ENCODE results near the gene MBD3. TPM values are rescaled to one million over a fixed set of nuclear protein-coding genes. Genes with fewer than 3 reads are reported as not detected.
A peak's percentile ranks its signal among the peaks of the same experiment; 100 is the strongest.

The MBD3 gene
- total RNA-seq, 1 donor from 2014 or later: 75.3 TPM

GRCh38 chr19:1613146-1613545, 20.5 kb upstream of the MBD3 start:
- FAIRE-seq: no peak
- Histone ChIP-seq H3K27me3 (ENCODE audit: control insufficient read depth, insufficient read depth, low read length) (no peaks in the 10 kb centered on the region), H3K36me3 (ENCODE audit: control insufficient read depth, insufficient read depth, low read length) (peaks cover 29% of the 10 kb centered on the region), H3K4me3 (ENCODE audit: low read depth, low read length) (no peak overlapping the region)
- TF ChIP-seq CTCF (IDR thresholded peaks at IDR 0.05; ENCODE audit: insufficient read depth, low read length, severe bottlenecking): no peak
- no peak for DNase-seq (ENCODE audit: low read depth)

- Histone ChIP-seq H3K27me3 (ENCODE audit: control insufficient read depth, insufficient read depth, low read length) (no peaks in the 10 kb centered on the region), H3K36me3 (ENCODE audit: control insufficient read depth, insufficient read depth, low read length) (peaks cover 28% of the 10 kb centered on the region), H3K4me3 (ENCODE audit: low read depth, low read length) (no peak overlapping the region)
- FAIRE-seq: peak; percentile 100
- TF ChIP-seq CTCF (IDR thresholded peaks at IDR 0.05; ENCODE audit: insufficient read depth, low read length, severe bottlenecking): no peak
- DNase-seq (ENCODE audit: low read depth): no peak
Measured at GRCh38 chr19:1612114-1613086, 19.7 kb upstream of the MBD3 start.

GRCh38 chr19:1611353-1611752, 18.7 kb upstream of the MBD3 start:
- H3K27me3 ChIP-seq (ENCODE audit: control insufficient read depth, insufficient read depth, low read length): no peaks in the 10 kb centered on the region
- peaks cover 28% of the 10 kb centered on the region for H3K36me3 ChIP-seq (ENCODE audit: control insufficient read depth, insufficient read depth, low read length)
- no peak for FAIRE-seq
- no peak overlapping the region for H3K4me3 ChIP-seq (ENCODE audit: low read depth, low read length)
- no peak for TF ChIP-seq CTCF (IDR thresholded peaks at IDR 0.05; ENCODE audit: insufficient read depth, low read length, severe bottlenecking)
- no peak for DNase-seq (ENCODE audit: low read depth)

GRCh38 chr19:1610579-1610978, 17.9 kb upstream of the MBD3 start:
- DNase-seq (ENCODE audit: low read depth) (no peak), FAIRE-seq (no peak)
- Histone ChIP-seq H3K4me3 (ENCODE audit: low read depth, low read length) (no peak overlapping the region), H3K27me3 (ENCODE audit: control insufficient read depth, insufficient read depth, low read length) (no peaks in the 10 kb centered on the region), H3K36me3 (ENCODE audit: control insufficient read depth, insufficient read depth, low read length) (peaks cover 28% of the 10 kb centered on the region)
- TF ChIP-seq CTCF (IDR thresholded peaks at IDR 0.05; ENCODE audit: insufficient read depth, low read length, severe bottlenecking): no peak

GRCh38 chr19:1609680-1610474, 17.2 kb upstream of the MBD3 start:
- H3K36me3 ChIP-seq (ENCODE audit: control insufficient read depth, insufficient read depth, low read length): peaks cover 26% of the 10 kb centered on the region
- no peak for FAIRE-seq

More at GRCh38 chr19:1609680-1610474, 17.2 kb upstream of the MBD3 start:
- DNase-seq (ENCODE audit: low read depth): no peak
- TF ChIP-seq CTCF (IDR thresholded peaks at IDR 0.05; ENCODE audit: insufficient read depth, low read length, severe bottlenecking): no peak
- Histone ChIP-seq H3K4me3 (ENCODE audit: low read depth, low read length) (no peak overlapping the region), H3K27me3 (ENCODE audit: control insufficient read depth, insufficient read depth, low read length) (no peaks in the 10 kb centered on the region)
